Activated CD4-positive, CD25-positive, alpha-beta regulatory T cell (primary cell): ENCODE measurements around the gene KCTD1.

Experiments
- DNase-seq, 4 experiments: peaks; one replicate each; lab custom pipeline; 2025; lab: John Stamatoyannopoulos, UW

KCTD1 gene

DNA sequence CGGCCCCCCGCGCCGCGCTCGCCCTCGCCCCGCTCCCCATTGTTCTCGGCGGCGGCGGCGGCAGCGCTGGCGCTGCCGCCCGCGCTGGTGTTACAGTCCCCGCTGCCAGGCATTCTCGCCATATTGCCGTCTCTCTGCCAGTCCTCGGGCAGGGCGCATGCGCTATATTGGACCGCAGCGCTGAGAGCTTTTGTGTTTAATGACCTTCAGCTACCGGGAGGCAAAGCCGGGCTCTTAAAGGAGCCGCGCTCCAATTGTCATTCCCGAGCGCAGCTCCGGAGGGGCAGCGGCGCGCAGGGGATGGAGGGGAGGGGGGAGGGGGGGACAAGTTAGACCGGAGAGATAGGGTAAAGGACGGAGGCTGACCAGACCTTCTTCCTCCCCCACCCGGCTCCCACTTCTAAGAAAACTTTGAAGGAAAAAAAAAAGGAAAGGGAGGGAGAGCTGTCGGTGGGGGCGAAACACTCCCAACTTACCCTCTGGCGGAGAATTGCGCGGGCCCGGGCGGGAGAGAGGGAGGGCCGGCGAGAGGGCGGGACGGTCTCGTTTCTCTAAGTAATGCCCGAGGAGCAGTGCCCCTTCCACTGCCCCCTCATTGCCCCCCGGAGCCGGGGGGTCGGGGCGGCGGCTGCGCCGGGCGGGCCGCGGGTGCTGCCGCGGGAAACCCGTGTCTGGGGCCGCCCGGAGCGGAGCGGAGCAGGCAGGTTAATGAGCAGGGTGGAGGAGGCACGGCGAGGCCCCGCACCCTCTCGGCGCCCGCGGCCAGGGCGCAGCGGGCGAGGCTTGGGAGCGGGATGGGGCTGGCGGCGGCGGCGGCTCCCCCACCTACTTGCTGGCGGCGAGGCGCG, at the start of gene KCTD1:
Gene KCTD1, minus strand, starts transcription at position 139 of the 848 bp plus-strand sequence. Its CDS starts 17 bp downstream, at position 122.
- peak; percentile 6 to 40 (median 18) for DNase-seq

DNA sequence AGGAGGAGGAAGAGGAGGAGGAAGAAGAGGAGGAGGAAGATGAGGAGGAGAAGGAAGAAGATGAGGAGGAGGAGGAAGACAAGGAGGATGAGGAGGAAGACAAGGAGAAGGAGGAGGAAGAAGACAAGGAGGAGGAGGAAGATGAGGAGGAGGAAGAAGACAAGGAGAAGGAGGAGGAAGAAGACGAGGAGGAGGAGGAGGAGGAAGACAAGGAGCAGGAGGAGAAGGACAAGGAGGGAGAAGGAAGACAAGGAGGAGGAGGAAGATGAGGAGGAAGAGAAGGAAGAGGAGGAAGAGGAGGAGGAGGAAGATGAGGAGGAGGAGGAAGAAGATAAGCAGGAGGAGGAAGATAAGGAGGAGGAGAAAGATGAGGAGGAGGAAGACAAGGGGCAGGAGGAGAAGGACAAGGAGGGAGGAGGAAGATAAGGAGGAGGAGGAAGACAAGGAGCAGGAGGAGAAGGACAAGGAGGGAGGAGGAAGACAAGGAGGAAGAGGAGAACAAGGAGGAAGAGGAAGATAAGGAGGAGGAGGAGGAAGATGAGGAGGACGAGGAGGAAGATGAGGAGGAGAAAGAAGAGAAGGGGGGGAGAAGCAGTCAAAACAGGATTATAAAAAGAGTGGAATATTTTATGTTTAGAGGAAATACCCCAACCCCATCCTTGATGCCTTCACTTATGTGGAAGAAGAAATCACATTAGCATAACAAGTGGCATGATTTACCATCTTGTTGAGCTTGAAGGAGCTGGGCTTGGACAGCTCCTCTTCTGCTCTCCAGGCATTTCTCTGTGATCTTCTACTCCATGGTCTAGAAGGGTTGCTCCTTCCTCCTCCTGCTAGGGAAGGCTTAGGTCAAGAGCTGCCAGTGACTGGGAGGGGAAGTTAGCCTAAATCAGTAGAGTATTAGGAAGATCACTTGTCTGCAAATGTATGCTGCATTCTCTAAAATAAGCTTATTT, 45.3 kb upstream of the KCTD1 start:
- DNase-seq: no peak

DNA sequence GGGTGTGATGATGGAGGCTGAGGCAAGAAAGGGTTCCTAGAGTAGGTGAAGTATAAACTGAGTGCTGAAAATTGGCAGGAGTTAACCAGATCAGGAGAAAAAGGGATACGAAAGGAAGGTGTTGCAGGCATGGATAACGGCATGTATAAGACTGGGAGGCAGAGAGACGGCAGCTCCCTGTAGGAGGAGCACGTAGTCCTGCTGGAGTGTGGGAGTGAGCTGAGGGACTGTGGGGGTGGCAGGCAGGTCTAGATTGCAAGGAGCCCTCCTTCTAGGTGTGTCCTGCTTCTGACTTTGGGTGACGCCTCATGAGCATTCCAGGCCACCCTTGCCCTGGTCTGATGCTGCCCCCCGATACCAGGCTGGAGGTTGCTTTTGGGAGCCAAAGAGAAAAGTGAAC, 36.4 kb upstream of the KCTD1 start:
- DNase-seq: no peak

GRCh38 chr18:26579941-26580618, 31.7 kb upstream of the KCTD1 start:
- no peak for DNase-seq

DNA sequence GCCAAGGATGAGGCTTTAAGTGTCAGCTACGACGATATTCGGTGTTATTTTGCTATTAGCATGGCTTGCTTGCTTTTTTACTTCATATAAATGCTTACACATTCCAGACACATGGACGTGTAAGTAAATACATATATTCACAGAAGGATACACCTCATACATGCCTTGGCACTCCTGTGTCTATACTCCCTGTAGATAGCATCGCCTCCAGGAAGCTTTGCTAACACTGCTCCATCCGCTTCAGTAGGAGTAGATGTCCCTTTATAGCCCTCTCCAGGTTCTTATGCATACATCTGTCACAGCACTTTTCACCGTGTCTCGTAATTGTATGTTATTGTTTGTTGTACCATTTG, 27.5 kb upstream of the KCTD1 start:
- no peak for DNase-seq

- DNase-seq: no peak
Observed at GRCh38 chr18:26574958-26575864, 26.9 kb upstream of the KCTD1 start.

- DNase-seq: no peak
Observed at GRCh38 chr18:26568926-26569665, 20.7 kb upstream of the KCTD1 start.

- no peak for DNase-seq
Observed at GRCh38 chr18:26568513-26568912, 20.2 kb upstream of the KCTD1 start.

DNA sequence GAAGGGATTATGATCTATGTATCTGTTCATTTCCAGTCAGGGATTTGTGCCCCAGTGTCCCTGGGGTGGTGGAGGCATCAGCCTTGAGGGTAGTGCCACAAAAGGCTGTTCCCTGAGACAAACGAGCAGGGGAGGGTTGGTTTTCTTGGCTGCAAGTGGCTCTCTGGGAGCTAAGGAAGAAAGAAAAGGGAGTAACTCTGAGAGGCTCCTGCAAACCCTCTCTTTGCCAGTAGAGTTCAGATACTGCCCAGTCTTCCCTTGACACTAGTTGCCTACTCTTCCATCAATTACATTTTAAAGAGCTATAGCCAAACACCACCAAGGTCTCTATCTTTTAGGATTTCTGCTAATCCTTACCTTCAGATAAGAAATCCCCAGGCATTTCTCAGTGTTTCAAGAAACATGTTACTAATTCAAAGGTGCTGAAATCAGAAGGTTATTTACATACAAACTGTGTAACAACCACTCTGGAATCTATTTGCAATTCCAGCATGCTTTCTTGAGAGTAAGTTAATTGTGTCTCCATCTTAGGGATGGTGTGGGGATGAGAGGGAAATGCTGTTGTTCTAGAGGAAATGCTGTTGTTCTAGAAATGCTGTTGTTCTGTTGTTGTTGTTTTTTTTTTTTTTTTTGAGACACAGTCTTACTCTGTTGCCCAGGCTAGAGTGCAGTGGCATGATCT, 18.7 kb upstream of the KCTD1 start:
- DNase-seq: no peak

DNA sequence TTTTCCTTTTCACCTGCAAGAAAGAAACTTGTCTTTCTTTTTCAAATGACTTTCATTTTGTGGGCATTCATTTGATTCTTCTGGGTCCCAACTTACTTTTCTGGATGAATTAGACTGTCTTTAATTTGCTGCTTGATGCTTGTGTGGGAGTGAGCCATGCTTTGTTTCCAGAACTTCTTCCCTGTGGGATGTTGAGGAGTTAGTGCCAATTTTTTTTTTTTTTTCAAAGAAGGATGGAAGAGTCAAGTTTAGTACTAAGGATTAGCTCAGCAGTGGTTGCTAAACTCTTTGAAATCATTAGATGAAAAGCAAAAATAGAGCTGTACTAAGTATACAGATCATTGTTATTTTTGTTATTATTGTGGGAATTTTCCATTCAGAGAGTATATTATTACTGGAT, 17.2 kb upstream of the KCTD1 start:
- DNase-seq: no peak

GRCh38 chr18:26563024-26563423, 14.7 kb upstream of the KCTD1 start:
- no peak for DNase-seq

DNA sequence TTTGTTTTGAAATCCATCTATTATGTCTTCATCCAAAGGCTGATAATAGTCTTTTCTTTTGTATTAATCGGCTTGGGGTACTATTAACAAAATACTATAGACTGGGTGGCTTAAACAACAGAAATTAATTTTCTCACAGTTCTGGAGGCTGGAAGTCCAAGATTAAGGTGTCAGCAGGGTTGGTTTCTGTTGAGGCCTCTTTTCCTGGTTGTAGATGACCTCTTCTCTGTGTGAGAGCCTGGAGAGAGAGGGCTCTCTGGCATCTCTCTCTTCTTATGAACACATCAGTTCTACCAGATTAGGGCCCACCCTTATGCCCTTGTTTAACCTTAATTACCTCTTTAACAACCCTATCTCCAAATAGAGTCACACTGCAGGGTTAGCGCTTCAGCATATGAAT, 14.2 kb upstream of the KCTD1 start:
- no peak for DNase-seq

GRCh38 chr18:26561769-26562168, 13.4 kb upstream of the KCTD1 start:
- no peak for DNase-seq

DNA sequence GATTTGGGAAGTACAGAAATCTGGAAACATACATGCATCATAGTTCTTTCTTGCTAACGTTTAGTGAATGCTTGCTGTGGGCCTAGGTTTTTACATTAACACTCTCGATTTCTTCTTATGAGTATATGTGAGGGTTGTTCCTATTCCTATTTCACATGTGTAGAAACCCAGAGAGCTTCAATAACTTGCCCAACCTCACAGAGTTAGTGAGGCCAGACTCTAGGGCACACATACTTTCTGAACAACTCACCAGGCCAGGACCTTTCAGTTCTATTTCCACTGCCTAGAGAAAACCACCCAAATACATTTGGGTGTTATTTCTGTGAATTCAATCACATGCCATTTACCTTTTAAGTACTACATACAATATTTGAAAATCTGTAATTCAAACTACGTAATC, 8.2 kb upstream of the KCTD1 start:
- no peak for DNase-seq

DNA sequence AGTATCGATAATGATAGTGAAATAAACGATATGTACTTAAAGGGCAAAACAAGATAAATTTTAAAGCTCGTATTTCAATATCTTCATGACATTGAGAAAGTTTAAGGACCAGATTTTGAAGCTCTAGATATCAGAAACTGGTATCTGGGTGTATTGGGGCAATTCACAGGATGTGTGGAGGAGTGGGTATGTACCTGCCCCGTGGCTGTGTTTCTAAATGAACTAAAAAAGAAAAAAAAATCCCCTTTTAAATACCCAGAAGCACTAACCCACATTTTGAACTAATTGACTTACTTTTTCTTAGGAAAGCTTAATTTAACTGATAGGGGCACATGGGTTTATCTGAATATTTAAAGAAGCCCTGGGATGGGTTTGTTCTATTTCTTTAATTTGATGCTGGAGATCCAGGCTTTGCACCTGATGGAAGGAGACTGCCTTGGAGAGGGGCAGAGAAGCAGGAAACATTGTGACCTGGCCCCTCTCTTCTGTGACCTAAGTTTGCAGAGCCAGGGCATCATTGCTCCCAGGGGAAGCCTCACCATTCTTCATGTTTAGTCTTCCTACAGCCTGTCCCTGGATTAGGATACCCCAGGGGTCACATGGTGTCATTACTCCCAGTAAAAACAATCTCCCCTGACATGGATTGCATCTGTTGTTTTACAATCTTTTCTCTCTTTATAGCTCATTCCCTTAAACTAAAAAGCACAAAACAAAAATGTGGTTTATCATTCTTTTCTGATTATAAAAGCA, 7.6 kb upstream of the KCTD1 start:
- no peak for DNase-seq

DNA sequence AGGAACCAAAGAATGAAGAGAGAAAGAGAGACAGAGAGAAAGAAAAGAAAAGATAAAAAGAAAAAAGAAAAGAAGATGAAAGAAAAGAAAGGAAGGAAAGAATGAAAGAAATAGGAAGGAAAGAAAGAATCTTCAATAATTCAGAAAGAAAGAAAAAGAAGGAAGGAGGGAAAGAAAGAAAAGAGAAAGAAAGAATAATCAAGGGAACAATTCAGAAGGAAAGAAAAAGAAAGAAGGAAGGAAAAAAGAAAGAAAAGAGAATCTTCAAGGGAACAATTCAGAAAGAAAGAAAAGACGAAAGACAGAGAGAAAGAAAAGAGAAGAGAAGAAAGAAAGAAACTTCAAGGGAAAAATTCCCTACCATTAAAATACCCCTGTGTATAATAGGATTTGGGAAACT, 5.6 kb upstream of the KCTD1 start:
- DNase-seq: no peak

DNA sequence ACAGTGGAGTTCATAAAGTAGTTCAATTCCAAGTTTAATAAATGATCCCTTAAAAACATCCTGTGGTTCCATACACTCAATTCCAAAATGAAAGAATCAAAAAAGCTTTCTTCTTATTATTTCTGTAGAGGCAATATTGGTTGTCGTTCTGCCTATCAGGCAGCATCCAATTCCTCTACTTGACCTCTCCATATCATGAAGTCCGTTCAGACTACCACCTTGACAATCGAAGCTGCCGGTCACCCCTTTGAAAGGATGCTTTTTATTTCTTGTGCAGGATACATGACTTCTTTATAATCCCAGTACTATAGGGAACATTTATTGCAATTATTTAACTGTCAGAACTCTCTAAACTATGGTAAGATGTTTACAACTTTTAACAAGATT, 3.3 kb upstream of the KCTD1 start:
- no peak for DNase-seq

- no peak for DNase-seq
Observed at GRCh38 chr18:26550998-26551694, 2.8 kb upstream of the KCTD1 start.
